HG03565 (cell line): ENCODE results near the gene PRLHR.
"Not testable (repeated sequence)": the region's sequence is repeated elsewhere in the genome, so short reads cannot be mapped to it uniquely, and the experiment has no call there.

Experiments used
- ATAC-seq: cut with Tn5 transposase; IDR thresholded peaks from one replicate; pipeline ENCODE4 v1.9.1; 2021; ENCODE audit warnings: mild to moderate bottlenecking, moderate library complexity; ENCODE audit not compliant: unreplicated experiment

The PRLHR gene

GRCh38 chr10:118595598-118596425, at the start of gene PRLHR:
PRLHR (minus strand) TSS chr10:118595648; CDS start chr10:118595244, 404 bp downstream.
- no peak for ATAC-seq

GRCh38 chr10:118642228-118642627, 46.8 kb upstream of the PRLHR start:
- no peak for ATAC-seq

GRCh38 chr10:118638680-118639079, 43.2 kb upstream of the PRLHR start:
- ATAC-seq, result no peak

GRCh38 chr10:118635674-118636402, 40.4 kb upstream of the PRLHR start:
- ATAC-seq, result no peak

GRCh38 chr10:118633786-118634185, 38.3 kb upstream of the PRLHR start:
- no peak for ATAC-seq

GRCh38 chr10:118629211-118629610, 33.8 kb upstream of the PRLHR start:
- no peak for ATAC-seq

GRCh38 chr10:118628397-118628796, 32.9 kb upstream of the PRLHR start:
- ATAC-seq, result no peak

GRCh38 chr10:118626953-118627352, 31.5 kb upstream of the PRLHR start:
- no peak for ATAC-seq

- ATAC-seq, result no peak
These were observed 30.1 kb upstream of the PRLHR start for GRCh38 chr10:118625504-118625903.

GRCh38 chr10:118624747-118625146, 29.3 kb upstream of the PRLHR start:
- ATAC-seq, result no peak

- ATAC-seq, result no peak
These were observed 26.0 kb upstream of the PRLHR start for GRCh38 chr10:118621304-118621942.

GRCh38 chr10:118613863-118614262, 18.4 kb upstream of the PRLHR start:
- ATAC-seq, result not testable (repeated sequence)

- ATAC-seq, result no peak
These were observed 15.1 kb upstream of the PRLHR start for GRCh38 chr10:118610577-118610976.

GRCh38 chr10:118607768-118608354, 12.4 kb upstream of the PRLHR start:
- no peak for ATAC-seq

GRCh38 chr10:118605694-118606093, 10.2 kb upstream of the PRLHR start:
- ATAC-seq, result no peak

- no peak for ATAC-seq
These were observed 1.1 kb upstream of the PRLHR start for GRCh38 chr10:118596426-118597124.

- ATAC-seq, result no peak
These were observed 406 bp downstream of the PRLHR start for GRCh38 chr10:118595064-118595420.

- no peak for ATAC-seq
These were observed 920 bp downstream of the PRLHR start for GRCh38 chr10:118594392-118595063.

GRCh38 chr10:118592675-118593330, 2.6 kb downstream of the PRLHR start:
- no peak for ATAC-seq

GRCh38 chr10:118590334-118590733, 5.1 kb downstream of the PRLHR start:
- ATAC-seq, result no peak
